NCI-H1092 treated with DMSO at 0.1 percent for 48 hours (cell line): ENCODE results near the gene MIS12.
A peak's percentile ranks its signal among the peaks of the same experiment; 100 is the strongest.

Experiments used
- DNase-seq: peaks from one replicate; lab custom pipeline; 2025; lab: John Stamatoyannopoulos, UW

Gene MIS12, protein sequence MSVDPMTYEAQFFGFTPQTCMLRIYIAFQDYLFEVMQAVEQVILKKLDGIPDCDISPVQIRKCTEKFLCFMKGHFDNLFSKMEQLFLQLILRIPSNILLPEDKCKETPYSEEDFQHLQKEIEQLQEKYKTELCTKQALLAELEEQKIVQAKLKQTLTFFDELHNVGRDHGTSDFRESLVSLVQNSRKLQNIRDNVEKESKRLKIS

DNA sequence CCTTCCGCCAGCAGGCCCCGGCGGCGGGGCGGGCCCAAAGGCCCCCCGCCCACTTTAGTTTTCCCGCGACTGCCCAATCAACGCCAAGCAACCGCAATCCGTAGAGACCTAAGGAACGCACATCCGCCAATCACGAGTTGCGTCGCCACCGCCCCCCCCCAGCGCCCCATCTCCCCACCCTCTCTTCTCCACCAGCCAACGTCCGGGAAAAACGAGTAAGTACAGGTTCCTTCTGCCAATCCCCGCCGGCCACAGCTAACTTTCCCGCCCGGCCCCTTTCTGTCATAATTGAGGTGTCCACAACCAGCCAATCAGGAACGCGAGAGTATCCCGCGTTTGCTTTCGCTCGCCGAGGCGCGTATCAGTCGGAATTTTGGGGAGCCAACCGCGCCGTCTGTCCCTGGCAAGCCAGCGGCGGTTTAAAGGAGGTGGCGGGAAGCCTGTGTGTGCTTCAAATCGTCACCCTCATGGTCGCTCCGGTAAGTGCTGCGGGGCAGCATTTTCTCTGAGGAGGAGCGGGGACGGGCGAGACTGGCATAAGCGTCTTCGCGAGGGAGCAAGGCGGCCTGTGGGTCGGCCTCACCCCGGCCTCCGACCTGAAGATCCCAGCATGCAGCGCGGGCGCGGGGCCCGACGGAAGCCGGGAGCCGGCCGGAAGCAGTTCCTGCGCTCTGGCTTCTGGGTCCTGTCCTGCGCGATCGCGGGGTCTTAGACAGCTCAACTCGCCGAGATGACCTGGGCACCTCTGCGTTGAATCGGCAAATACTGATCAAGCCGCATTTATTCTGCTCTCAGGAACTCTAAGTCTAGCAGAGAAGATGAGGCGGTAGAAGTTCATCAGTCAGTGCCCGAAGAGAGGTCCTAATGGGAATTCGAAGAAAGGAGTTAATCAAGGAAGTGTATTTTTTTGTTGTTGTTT is at the start of gene MIS12:
MIS12 (plus strand) TSS at position 361 of the 919 bp plus-strand sequence. CDS start 2,297 bp downstream, outside the sequence.
- DNase-seq, result peak; percentile 96

DNA sequence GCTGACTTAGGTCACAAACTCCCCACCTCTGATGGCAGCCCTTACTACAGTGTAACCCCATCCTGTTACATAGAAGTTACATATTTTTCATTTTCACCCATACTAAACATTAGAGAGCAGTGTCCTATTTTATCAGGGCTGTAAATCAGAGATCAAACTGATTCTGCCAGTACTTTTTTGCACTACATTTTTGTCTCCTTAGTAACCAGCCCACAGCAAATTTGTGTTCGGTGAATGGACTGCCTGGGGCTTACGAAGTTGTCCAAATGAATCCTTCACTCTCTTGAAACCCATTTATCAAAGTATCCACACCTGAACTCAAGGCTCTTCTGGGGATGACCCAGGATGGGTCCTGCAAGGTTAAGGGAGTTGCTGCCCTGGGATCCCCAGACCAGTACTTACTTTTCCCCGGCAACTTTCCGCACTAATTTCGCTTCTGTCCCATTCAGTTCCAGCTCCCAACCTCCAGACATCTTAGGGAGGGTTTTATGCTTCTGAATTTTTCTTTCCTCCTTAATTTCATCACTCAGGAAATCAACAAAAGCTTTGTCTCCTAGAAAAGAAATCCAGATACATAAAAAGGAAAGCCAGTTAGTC is 48.5 kb upstream of the MIS12 start:
- DNase-seq, result no peak

DNA sequence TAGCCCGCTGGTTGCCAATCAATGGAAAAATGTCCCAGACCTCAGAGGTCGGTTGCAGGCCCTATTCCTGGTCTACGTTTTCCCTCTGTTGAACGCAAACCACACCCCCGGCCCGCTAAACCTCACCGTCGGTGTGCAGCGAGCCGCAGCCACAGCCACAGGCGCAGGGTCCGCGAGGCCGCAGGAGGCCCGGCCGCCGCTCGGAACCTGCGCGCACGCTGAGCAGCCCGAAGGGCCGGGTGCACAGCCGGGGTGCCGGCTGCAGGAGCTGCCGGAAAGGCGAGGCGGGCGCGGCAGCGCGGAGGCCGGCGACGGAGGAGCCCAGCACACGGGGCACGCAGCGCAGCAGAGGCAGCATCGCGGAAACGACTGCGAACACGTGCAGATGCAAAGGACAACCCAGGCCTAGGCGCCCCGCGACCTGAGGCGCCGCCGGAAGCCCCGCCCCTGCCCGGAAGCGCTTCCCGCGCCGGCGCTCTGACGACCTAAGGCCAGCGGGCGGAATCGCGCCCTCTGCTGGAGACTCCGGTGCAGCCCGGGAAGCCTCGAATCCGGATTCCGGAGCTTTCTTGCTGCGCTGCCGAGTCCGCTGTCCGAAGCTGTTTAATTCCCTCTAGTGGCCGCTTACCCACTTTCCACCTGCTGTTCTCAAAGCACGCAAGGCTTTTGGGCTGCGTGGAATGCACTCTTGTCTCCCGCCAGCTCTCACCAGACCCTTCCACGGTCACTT is 47.5 kb upstream of the MIS12 start, which contains the start of gene C1QBP:
C1QBP (minus strand) TSS at position 440 of the 730 bp plus-strand sequence; CDS start at position 358, 82 bp downstream.
- DNase-seq, result peak; percentile 77

DNA sequence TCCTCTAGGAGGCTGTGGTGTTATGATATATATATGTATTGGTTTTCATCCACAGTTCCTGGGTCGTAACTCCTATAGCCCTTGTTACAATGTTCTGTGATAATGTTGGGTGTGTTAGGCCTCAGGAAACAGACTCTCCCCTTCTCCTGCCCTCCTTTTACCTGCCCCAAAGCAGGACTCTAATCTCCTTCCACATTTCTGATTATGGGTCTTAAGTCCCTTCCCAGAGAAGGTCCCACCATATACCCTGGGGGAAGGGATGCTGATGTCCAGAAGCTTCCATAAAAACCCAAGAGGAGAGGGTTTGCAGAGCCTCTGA is 47.0 kb upstream of the MIS12 start:
- DNase-seq, result no peak

DNA sequence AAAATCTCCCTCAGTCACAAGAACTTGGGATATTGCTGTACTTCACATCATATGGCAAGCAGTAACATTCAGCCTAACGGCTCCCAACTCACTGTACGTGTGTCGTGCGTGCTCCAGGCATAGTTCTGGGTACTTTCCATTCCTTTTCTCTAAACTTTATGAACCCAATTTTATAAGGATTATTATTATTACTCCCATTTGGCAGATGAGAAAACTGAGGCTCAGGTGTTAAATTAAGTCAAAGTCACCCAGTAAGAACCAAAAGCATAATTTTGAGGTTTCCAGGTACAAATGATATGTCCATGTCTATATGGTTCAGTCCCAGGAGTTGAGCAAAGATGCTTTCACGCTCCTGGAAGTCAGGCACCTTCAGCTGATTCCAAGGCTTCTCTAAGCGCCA is 42.6 kb upstream of the MIS12 start:
- no peak for DNase-seq

DNA sequence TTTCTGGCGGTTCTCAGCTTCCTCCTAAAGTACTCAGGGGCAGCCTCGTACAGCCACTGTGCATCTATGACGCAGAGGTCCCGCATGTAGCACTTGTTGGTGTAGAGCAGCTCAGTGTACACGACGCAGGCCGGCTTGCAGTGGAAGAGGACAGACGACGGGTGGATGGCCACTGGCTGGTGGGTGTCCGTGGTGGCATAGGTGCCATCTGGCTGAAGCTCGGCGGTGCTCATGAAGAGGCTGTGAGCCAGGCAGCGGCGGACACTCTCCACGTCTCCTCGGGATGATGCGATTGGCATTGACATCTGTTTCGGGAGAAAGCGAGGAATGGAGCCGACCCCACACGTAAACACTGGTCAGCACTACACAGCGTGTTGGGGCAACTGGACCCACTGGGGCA is 42.2 kb upstream of the MIS12 start:
- DNase-seq, result no peak

DNA sequence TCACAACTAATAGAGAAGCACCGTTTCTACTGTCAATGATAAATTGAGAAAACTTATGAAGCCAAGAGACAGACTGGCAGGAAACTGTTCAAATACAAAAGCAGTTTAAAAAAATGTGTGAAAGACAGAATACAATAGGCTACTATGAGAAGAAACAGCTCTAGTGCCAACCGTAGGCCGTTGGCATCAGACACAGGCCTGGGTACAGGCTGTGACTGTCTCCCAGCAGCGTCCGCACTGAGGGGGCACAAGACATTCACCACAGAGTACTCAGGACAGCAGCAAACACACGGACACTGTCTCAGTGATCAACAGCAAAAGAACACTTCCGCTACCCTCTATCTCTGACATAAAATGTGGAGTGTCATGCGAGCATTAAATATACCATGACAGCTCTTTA is 39.6 kb upstream of the MIS12 start:
- DNase-seq, result no peak

DNA sequence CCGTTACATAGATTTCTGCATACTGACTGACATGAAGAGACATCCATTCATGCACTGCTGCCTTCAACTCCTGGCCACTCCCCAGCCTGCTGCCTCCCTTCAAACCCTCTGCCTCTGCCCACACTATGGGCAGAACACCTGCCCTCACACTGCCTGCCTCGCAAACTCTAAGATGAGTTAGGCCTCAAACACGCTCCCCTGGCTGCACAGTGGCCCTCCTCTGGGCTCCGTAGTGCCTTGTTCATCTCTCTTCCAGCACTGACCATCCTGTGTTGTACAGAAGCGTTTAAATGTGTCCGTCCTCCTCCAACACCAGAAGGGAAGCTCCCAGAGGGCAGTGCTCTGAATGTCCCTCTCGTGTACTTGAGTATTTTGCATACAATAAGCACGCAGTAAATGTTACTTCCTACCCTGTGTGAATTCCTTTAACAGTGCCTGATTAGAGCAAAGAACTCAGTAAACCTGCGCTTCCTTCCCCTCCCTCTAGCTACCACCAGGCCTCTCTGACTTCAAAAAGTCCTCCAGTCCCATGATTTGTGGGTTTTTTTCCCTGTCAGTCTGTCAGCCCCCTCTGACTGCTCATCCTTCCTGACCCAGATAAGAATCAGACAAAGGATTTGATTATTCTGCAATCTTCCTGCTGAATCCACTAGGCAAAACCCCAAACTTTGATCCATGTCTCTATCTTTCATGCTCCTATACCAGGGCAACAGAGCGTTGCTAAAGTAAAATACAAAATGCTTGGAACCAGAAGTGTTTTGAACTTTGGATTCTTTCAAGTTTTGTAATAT is 21.5 kb upstream of the MIS12 start:
- DNase-seq, result no peak

DNA sequence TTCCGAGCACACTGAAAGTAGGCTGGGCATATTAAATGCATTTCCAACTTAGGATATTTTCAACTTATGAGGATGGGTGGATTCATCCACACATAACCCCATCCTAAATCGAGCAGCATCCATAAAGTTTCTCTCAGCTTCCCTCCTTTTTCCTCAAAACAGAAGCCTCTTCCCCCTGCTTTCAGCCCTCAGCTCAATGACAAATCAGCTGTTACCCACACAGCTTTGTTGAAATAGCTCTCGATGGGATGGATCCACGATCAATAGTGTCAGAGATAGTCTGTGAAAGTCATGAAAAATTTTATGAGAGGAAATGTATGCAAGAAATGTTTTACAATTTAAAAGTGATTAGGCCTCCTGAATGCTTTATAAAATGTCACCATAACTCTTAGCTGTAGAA is 20.1 kb upstream of the MIS12 start:
- no peak for DNase-seq

DNA sequence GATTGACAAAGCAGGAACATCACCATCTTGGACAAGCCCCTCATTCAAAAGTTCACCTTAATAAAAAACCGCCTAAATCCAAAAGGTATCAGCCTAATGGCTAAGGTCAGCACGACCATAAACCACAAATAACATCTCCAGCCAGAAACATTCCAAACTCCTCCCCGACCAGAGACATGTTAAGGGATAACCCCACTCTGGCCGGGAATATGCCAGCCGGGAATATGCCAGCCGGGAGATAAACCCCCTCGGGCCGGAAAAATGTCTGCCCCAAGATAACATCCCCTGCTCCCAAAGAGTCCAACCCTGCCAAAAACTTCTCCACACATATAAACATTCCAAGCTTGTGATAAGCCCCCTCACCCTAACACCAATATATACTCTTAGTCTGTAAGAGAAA is 18.9 kb upstream of the MIS12 start:
- no peak for DNase-seq

DNA sequence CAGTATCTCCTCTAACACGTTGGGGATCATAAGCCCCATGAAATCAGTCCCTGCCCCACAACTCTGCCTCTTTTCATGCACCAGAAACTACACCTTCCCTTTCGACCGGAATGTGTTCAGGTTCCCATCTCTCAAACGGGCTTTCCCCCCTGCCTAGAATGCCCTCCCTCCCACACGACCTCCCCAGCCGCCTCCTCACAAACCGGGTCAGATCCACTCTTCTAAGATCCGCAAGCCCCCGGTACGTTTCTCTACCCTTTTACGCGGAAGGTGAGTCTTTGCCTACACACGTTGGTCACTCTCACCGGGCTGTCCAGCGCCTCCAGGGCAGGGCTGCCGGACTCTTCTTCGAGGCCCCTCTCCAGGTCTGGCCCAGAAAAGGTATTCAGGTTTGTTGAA is 18.3 kb upstream of the MIS12 start:
- peak; percentile 4 for DNase-seq

DNA sequence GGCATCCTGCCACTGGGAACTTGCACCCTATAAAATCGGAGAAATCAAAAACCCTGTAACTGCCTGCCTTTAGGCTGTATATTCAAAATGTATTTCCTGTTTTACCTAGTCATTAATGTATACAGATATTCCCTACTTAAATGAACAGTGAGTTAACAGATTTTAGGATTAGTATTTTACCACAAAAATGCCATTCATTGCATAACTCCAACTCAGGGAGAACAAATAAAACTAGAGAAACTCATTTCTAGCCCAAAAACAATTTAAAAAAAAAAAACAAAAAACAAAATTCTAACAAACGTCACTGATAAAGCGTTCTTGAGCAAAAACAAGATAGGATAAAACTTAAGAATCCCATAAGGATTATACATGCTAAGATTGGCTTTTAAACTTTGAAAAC is 13.9 kb upstream of the MIS12 start:
- DNase-seq, result no peak

DNA sequence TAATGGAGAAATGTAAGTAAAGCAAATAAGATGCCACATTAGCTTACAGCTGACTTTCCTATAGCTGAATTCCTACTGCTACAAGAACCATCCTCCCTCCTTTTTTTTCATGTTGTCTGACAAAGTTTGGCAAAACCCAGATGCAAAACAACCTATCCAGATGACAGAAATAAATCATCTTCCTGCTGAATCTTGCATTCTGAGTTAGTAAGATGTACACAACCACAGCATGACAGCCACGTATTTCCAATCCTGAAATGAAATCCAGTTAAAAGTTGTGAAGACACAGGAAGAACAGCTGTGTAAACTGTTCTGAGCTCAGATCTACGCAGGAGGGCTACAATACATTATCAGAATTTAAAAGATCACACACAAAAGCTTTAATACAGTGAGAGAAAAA is 12.5 kb upstream of the MIS12 start:
- DNase-seq, result no peak

DNA sequence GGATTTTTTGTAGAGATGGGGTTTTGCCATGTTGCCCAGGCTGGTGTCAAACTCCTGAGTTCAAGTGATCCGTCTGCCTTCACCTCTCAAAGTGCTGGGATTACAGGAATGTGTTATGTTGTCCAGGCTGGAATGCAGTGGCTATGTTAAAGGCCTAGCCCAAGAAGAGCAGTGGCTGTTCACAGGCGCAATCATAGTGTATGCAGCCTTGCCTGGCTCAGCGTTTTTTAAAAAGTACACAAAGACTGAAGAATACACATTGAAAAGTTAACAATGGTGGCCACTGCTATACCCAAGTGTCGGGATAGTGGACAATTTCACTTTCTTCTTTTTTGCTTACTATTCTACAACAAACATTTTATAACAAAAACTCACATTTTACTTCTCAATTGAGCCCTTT is 7.4 kb upstream of the MIS12 start:
- no peak for DNase-seq

DNA sequence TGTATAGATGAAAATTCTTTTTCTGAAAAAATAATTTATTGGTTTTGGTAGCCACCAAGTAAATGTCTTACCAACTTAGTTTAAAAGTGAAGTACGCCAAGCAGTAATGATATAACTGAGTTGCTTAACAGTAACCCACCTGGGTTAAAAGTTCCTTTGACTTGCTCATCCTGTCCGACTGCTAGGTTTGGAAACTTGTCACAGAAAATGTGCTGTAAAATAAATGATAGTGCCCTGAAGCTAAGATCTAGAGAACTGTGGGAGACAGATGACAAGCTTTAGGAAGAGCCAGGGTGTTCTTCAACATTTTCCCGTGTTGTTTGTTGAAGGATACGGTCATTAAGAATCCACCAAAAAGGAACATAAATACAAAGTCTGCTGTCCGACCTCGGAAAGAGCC is 5.4 kb upstream of the MIS12 start:
- DNase-seq, result no peak

DNA sequence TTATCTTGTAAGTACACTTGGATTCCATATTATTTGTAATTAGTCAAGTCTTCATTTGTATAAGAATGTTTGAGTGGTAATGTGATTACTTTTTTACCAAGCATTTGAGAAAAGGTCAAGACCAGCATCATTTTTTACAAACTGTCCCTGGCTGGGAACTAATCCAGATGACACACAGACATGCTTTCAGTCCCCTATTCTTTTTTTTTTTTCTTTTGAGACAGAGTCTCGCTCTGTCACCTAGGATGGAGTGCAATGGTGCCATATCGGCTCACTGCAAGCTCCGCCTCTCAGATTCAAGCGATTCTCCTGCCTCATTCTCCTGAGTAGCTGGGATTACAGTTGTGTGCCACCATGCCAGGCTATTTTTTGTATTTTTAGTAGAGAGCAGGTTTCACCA is 4.9 kb upstream of the MIS12 start:
- no peak for DNase-seq

DNA sequence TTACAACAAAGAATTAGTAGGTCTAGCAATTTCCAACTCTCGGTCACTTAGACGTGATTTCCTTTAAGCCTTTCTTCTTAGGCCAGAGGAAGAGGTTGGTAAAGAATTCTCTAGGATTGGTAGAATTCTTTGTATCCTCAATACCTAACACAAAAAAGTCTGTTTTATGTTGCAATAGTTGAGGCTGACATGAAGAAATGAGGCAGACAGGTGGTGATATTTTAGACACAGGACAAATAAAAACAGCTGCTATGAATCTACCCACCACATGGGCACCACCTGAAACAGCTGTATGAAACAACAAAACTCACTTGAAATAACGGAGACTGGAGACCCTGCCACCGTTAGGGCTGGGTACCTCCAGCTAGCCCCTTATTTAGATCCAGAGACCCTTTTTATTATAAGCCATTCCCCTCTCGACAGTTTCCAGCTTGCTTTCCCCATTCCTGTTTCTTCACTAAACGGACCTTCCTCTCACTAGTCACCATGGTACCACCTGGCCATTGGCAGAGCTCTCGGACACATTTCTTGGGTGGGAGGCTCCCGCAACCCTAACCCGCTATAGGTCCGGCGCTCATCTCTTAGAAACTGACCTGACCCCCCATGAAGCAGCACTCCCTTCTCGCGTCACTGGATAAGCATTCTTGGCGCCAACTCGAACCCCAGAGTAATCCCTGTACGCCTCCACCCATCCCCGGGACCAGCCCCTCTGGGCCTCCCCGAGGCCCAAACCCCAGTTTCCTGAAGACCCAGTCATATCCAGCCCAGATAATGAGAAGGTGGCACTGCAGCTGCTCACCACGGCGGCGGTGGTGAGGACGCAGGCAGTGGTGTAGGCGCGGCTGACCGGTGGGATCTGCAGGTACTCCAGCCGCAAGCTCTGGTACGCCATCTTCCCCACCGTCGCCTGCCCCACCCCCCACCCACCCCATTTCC is 828 bp upstream of the MIS12 start, which contains the start of gene DERL2:
DERL2 (minus strand) TSS at position 909 of the 936 bp plus-strand sequence; CDS start at position 892, 17 bp downstream.
- no peak for DNase-seq

DNA sequence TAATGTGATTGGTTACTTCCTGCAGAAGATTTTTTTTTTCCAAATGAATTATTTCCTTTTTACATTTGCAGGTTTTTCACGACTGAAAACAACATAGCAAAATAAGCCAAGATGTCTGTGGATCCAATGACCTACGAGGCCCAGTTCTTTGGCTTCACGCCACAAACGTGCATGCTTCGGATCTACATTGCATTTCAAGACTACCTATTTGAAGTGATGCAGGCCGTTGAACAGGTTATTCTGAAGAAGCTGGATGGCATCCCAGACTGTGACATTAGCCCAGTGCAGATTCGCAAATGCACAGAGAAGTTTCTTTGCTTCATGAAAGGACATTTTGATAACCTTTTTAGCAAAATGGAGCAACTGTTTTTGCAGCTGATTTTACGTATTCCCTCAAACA is 2.4 kb downstream of the MIS12 start:
- no peak for DNase-seq

DNA sequence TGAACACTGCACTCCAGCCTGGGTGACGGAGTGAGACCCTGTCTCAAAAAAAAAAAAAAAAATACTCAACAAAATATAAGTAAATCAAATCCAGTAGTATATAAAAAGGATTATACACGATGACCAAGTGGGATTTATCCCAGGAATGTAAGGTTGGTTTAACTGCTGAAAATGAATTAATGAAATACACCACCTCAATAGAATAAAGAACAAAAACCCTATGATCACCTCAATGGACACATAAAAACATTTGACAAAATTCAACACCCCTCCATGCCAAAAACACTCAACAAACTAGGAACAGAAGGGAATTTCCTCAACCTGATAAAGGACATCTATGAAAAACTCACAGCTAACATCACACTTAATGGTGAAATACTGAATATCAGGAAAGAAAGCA is 6.6 kb downstream of the MIS12 start:
- no peak for DNase-seq

DNA sequence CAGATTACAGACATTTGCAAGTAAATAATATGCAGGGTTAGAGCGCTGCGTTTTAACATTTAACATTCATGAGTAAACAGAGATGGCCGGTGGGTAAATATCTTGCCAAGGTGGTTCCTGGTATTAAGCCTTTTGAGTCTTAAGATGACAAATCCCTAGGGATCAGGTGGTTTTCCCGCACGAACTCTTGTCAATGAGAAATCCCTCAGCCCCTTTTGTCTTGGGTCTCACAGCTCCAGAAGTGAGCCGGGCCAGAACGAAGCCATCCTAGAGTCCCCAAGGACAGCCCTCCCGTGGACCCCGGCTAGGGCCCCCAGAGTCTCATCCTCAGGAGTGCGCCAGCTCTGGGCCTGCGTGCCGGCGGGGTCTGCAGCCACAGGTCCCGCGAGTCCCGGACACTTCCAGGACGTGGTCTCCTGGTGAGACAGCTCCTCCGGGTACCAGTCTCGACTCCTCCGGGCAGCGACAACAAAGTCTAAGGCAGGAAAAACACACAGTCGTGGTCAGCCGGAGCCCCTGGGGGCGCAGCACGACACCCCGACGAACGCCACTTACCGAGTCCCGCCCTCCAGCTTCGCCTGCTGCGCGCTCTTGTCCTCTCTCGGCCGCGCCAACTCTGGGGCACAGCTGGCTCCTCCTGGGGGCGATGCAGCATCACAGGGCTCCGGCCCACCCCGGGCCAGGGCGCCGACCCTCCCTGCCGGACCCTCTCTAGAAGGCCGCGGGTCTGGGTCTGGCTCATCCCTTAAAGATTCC is 13.3 kb downstream of the MIS12 start:
- peak; percentile 9 for DNase-seq
